PC-9 (cell line): ENCODE measurements around the gene HIF1A.

Experiments used
- CTCF ChIP-seq: fragments of 200-600 bp; sonication (generic); conservative IDR thresholded peaks from 2 replicates; pipeline ENCODE4 v1.6.1; 2017; ENCODE audit warnings: mixed run types, antibody characterized with exemption, mild to moderate bottlenecking, moderate library complexity
- EZH2 ChIP-seq: fragments of 200-600 bp; sonication (generic); IDR thresholded peaks from 2 replicates; pipeline ENCODE4 v1.8.0; 2017; ENCODE audit warnings: antibody characterized with exemption, low read depth

GRCh38 chr14:61703342-61704129 lies 8.2 kb downstream of the HIF1A start:
- TF ChIP-seq CTCF (no peak), EZH2 (no peak)
